Daoy (cell line): ENCODE measurements around the gene ITPR1. TPM values are rescaled to one million over a fixed set of nuclear protein-coding genes. Genes with fewer than 3 reads are reported as not detected.
"Not testable (repeated sequence)": the region's sequence is repeated elsewhere in the genome, so short reads cannot be mapped to it uniquely, and the experiment has no call there.

Source experiments
- DNase-seq: peaks from one replicate; pipeline ENCODE4 v3.0.0-alpha.2; 2015; ENCODE audit warnings: low read depth
- total RNA-seq: library from RNA; depleted of rRNA; stranded (reverse); fragments of >200 nt; shearing (Covaris generic); gene quantifications from 2 replicates; pipeline ENCODE4 v1.2.3, GENCODE V29; 2014

ITPR1 gene
- total RNA-seq, 1 experiment from 2014 or later: 9.8 TPM

- DNase-seq: no peak
Observed at GRCh38 chr3:4593014-4593413, 99.9 kb downstream of the ITPR1 start.

DNA sequence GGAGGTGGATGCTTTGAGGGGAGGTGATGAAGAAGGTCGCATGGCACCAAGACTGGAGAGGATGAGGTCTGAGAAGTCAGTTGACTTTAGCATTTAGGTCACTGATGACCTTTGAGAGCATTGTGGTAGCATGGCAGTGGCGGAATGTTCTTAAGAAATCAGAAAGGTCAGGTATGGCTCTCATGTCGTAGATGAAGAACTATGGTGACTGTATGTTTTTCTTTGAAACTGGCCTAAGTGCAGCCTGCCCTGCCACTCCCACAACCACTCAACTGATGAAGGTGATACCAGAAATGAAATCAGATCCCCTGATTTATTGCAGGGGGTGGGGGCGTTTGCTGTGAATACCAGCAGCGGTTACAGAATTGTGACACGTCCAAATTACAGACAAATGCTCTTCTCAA, 102.6 kb downstream of the ITPR1 start:
- DNase-seq: no peak

DNA sequence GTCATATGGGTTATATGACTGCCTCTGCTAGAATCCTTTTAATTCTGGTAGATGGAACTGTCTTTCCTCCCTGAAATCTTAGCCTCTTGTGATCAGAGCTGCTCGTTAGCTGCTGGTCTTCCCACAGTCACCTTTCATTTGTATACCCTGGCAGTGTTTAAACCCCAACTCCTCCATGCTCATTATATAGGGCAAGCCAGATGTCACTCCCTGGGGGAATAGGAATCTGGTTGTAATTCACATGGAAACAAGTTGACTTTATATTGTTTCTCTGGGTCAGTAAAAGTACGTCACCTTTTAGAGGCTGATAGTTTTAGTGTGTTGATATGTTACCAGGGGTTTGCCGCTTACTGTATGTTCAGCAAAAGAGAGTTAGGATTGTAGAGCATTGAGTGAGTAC, 103.5 kb downstream of the ITPR1 start:
- no peak for DNase-seq

DNA sequence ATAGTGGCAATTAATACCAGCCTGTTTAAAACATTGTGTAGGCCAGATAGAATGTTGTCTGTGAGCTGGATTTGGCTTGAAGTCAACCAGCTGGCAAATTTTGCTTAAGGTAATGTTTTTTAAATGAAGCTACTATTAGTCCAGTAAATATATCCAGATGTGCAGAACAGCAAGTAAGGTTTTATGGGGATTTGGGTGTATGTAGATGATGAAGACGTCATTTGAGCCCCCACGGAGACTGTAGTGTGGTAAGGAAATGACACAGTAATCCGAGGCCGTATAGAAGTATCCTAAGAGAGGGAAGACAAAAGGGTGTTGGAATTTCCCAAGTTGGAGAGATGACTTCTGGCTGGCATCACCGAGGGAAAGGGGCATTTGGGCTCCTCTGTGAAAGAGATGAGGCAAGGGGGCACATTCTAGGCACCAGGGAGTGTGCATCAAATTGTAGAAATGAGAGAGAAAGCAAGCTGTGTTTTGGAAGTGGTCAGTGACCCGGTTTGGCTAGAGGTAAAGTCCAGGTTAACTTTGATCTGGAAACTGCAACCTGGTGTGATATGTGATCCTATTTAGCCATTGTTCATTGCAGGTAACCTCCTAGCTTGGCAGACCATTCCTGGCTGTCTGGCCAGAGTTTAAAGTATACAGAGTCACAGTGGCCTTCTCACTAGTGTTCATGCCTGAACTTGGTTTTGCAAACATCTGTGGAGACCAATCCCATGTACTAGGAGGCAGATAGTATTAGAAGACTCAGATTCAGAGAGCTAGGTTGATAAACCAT, 104.2 kb downstream of the ITPR1 start:
- peak; percentile 32 for DNase-seq

GRCh38 chr3:4598232-4598631, 105.1 kb downstream of the ITPR1 start:
- DNase-seq: not testable (repeated sequence)

DNA sequence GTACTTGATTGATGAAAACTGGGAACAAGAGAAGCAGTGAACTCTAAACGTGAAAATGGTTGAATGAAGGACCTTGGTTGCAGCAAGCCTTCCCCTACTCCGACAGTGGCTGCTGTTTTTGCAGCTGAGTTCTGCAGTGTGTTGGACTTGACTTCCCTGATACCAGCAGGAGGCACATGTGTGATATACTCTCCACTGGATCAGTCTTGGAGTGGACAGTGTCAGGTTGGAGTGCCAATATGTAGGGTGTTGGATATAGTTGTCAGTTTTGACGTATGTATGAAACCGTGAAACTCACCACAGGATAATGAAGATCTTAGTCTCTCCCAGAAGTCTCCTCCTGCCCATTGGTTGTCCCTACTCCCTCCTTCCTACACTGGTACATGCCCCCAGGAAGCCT, 106.5 kb downstream of the ITPR1 start:
- no peak for DNase-seq

DNA sequence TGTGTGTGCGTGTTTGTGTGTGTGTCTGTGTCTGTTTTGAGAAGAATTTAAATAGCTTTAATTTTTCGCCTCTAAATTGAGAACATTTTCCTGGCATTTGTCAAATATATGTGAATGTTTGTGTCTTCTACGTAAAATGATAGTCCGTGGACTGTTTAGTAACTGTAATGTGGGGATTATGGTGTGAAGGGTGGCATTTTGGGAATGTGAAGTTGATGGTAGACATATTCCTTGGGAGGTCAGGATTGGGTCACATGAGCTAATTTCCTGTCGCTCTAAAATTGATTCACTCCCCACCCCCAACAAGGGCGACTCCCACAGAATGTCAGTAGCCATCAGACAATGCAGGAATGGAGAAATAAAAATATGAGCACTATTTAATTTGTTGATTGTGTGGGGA, 107.3 kb downstream of the ITPR1 start:
- no peak for DNase-seq

GRCh38 chr3:4601892-4602291, 108.7 kb downstream of the ITPR1 start:
- DNase-seq: no peak

DNA sequence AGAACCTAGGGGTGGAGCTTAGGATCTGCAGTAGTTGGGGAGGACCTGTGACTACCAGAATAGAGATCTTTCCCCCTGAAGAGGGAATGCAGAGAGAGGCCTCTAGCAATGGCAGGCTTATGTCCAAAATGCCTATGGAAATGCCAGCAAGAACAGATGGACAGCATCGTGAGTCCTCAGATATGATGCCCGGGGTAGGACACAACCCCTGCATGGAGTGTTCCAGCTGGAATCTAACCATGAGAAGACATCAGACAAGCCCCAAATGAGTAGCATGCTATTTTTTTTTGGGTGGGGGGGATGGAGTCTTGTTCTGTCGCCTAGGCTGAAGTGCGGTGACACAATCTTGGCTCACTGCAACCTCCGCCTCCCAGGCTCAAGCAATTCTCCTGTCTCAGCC, 111.5 kb downstream of the ITPR1 start:
- DNase-seq: no peak

GRCh38 chr3:4606911-4607310, 113.8 kb downstream of the ITPR1 start:
- no peak for DNase-seq

DNA sequence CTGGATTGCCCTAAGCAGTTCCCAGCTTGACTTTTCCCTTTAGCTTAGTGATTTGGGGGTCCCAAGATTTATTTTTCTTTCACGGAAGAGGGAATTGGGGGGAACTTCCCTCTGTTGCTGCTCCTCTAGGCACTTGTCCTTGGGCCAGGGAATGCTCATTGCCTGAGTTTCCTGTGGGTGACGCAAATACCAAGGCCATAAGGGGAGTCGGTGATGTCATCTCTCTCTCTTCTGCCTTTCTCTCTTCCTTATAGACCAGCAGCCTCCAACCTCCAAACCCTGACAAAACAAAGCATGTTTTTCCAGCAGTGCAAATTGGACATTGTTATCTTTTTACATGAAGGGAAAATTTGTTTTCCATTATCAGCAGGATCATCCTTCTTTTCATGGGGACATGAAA, 120.2 kb downstream of the ITPR1 start:
- DNase-seq: no peak

- no peak for DNase-seq
Observed at GRCh38 chr3:4614070-4614469, 120.9 kb downstream of the ITPR1 start.

GRCh38 chr3:4614927-4615326, 121.8 kb downstream of the ITPR1 start:
- DNase-seq: no peak

GRCh38 chr3:4615750-4616149, 122.6 kb downstream of the ITPR1 start:
- no peak for DNase-seq

DNA sequence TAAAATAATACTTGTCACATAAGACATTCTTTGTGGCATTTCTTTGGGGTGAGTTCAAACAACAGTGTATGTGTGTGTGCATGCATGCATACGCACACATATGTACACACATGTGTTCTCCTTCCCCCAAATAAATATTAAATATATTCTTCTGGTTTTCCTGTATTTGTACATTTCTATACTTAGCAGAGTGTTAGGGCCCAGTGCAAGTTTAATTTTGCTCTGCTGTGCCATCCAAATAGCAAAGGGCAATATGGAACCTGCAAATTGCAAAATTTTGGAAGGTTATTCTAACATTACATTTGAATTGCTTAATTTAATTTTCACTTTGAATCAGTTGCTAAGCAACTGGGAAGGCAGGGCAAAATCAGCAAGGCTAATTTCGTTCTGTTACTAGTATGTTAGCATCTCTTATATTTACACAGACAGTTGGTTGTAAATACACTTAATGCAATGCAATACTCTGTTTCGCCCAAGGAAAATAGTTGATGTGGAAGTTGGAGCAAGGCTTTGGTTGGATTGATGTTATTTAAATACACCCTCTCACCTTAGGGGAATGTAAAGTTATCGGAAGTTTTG, 130.4 kb downstream of the ITPR1 start:
- DNase-seq: no peak

DNA sequence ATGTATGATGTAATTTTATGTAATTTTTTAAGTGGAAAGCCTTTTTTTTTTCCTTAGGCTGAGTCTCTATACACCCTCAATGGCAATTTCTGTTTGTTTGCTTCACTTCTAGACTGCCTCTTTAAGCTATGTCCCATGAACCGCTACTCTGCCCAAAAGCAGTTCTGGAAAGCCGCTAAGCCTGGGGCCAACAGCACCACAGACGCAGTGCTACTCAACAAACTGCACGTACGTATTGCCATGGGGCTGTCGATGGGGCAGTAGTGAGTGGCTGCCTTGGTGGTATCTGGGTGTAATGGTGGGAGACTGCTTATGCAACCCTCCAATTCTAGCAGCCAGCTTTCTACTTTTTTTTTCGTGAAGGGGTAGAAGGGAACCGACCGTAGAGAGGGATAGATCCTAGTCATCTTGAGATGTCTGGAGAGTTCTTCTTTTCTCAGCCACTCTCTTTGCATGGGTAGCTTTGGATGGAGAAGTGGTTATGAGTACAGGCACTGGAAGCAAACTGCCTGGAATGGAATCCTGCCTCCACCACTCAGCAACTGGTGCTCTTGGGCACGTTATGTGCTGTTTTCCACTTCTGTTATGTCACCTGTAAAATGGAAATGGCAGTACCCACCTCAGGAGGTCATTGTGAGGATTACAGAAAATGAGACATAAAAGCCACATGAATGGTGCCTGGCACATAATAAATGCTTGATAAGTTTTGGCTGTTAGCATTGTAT, 134.7 kb downstream of the ITPR1 start:
- DNase-seq: no peak

DNA sequence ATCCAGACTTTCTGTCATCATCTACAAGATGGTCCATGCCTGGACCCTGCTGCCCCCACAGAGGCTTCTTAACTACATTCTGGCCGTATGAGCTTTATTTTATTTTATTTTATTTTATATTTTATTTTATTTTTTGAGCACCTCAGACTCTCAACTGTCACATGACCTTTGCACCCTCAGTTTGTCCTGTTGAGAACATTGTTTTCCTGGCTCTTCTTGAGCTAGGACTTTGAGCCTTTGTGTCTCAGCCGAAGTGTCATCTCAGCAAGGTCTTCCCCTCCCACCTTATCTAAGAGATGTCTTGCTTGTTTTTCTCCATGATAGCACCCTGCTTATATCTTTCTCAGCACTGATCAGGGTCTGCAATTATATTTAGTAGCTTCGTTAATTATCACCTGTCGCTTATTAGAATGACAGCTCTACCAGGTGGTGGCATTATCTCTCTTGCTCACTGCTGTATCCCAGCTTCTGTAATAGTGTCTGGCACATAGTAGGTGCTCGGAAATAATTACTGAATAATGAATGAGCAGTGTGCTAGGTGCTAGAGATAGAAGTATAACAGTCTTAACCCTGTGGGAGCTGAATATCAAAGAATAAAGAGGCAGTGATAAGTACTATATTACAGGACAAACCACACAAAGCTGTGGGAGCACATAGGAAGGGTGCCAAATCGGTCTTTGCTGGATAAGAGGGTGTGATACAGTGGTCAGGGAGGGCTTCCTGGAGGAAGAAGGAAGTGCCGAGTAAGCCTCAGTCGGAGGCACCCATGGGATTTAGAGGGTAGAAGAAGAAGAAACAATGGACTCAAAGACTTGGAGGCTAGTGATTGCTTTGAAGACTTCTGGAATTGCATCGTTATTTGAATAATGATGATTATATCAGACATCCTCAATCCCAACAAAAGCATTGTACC, 136.2 kb downstream of the ITPR1 start:
- no peak for DNase-seq

DNA sequence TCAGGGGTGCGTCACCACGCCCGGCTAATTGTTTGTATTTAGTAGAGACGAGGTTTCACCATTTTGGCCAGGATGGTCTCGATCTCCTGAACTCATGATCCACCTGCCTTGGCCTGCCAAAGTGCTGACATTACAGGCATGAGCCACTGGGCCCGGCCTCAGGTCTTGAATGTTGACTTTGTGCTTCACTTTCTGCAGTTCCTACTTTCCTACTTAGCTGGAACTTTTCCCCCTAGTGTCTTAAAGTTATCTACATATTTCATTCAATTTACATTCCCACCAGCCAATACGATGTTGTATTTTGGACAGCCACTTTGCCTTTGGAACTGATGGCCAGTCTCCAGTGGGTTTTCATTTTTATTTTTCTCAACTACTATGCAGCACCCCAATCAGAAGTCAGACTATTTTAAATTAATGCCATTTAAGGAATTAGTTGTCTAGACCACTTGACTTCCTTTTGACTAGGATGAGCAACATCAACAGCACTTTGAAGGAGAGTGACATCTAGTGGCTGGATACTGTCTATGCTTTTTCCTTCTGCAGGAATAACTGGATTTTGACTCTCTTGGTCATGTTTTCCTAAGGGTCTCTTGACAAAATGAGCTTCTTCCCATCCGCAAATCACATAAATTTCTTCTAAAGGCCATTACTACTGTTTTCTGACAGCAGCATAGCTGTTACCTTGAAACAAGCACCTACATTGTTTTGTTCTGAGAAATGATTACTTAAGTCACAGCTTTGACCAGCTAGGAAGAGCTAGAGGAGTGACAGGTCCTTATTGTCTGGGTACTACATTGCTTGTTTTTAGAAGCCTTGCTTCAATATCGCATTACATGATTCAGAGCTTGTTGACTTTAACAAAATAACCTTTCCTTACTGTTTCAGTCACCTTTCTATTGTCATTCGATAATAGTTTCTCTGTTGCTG, 140.2 kb downstream of the ITPR1 start:
- DNase-seq: peak; percentile 30

- DNase-seq: no peak
Observed at GRCh38 chr3:4634894-4635293, 141.7 kb downstream of the ITPR1 start.

- no peak for DNase-seq
Observed at GRCh38 chr3:4637265-4637664, 144.1 kb downstream of the ITPR1 start.
